Mesenchymal stem cell (in vitro differentiated cells and primary cell): ENCODE results near the gene KDM4F.

Experiments used
- DNase-seq: peaks from one replicate; pipeline ENCODE4 v3.0.0-alpha.2; 2013
- H2AFZ ChIP-seq: one replicate; pipeline ENCODE4 v1.6.1; 2013; ENCODE audit warnings: low read depth, mild to moderate bottlenecking, control low read depth, inconsistent platforms, low read length, moderate library complexity
- H2AK5ac ChIP-seq: 2 replicates; pipeline ENCODE4 v1.6.1; 2013; ENCODE audit warnings: low read length, moderate library complexity, mild to moderate bottlenecking, inconsistent platforms; ENCODE audit not compliant: severe bottlenecking
- H2BK120ac ChIP-seq: one replicate; pipeline ENCODE4 v1.6.1; 2013; ENCODE audit warnings: low read depth, mild to moderate bottlenecking, inconsistent platforms, low read length, moderate library complexity
- H2BK12ac ChIP-seq, 2 experiments: one replicate each; pipeline ENCODE4 v1.6.1; 2013; ENCODE audit warnings: inconsistent platforms in 2 of 2, low read length in 2 of 2, mild to moderate bottlenecking in 2 of 2, moderate library complexity in 2 of 2, control low read depth in 1 of 2
- H2BK15ac ChIP-seq: one replicate; pipeline ENCODE4 v1.6.1; 2013; ENCODE audit warnings: mild to moderate bottlenecking, low read depth, inconsistent platforms; ENCODE audit not compliant: poor library complexity, severe bottlenecking
- H2BK5ac ChIP-seq: 2 replicates; pipeline ENCODE4 v1.6.1; 2013; ENCODE audit warnings: low read depth, mild to moderate bottlenecking, low read length, control low read depth, inconsistent platforms; ENCODE audit not compliant: poor library complexity, severe bottlenecking
- H3K14ac ChIP-seq, 2 experiments: one replicate each; pipeline ENCODE4 v1.6.1; 2013; ENCODE audit warnings: inconsistent platforms in 2 of 2, low read length in 2 of 2, control low read depth in 1 of 2, mild to moderate bottlenecking in 1 of 2, moderate library complexity in 1 of 2
- H3K18ac ChIP-seq, 2 experiments: one replicate each; pipeline ENCODE4 v1.6.1; 2013; ENCODE audit warnings: inconsistent platforms in 2 of 2, low read length in 2 of 2, control low read depth in 1 of 2, low read depth in 1 of 2, mild to moderate bottlenecking in 1 of 2
- H3K23ac ChIP-seq, 2 experiments: one replicate each; pipeline ENCODE4 v1.6.1; 2013; ENCODE audit warnings: inconsistent platforms in 2 of 2, low read length in 2 of 2, mild to moderate bottlenecking in 2 of 2, moderate library complexity in 2 of 2, control low read depth in 1 of 2
- H3K27ac ChIP-seq: 2 replicates; pipeline ENCODE4 v1.5.1; 2013; ENCODE audit warnings: mild to moderate bottlenecking, moderate library complexity, low read length, control low read depth, inconsistent platforms; ENCODE audit not compliant: poor library complexity, severe bottlenecking
- H3K27me3 ChIP-seq, 2 experiments: 2 replicates each; pipeline versions ENCODE4 v1.6.1 to v1.7.0; 2013; ENCODE audit warnings: low read length in 2 of 2, mild to moderate bottlenecking in 2 of 2, moderate library complexity in 2 of 2, control low read depth in 1 of 2, inconsistent platforms in 1 of 2; ENCODE audit not compliant: control insufficient read depth in 1 of 2, insufficient read depth in 1 of 2
- H3K36me3 ChIP-seq, 2 experiments: 2 replicates each; pipeline versions ENCODE4 v1.6.1 to v1.7.0; 2013; ENCODE audit warnings: low read length in 2 of 2, control low read depth in 1 of 2, inconsistent platforms in 1 of 2, low read depth in 1 of 2, mild to moderate bottlenecking in 1 of 2; ENCODE audit not compliant: insufficient read depth in 2 of 2, control insufficient read depth in 1 of 2
- H3K4ac ChIP-seq, 2 experiments: one replicate each; pipeline ENCODE4 v1.6.1; 2013; ENCODE audit warnings: inconsistent platforms in 2 of 2, low read length in 2 of 2, mild to moderate bottlenecking in 2 of 2, moderate library complexity in 2 of 2, control low read depth in 1 of 2, low read depth in 1 of 2
- H3K4me1 ChIP-seq: 2 replicates; pipeline ENCODE4 v1.6.1; 2013; ENCODE audit warnings: low read depth, low read length, control low read depth; ENCODE audit not compliant: control insufficient read depth, insufficient read depth
- H3K4me2 ChIP-seq: 2 replicates; pipeline ENCODE4 v1.6.1; 2013; ENCODE audit warnings: low read length, mild to moderate bottlenecking, inconsistent platforms; ENCODE audit not compliant: poor library complexity, severe bottlenecking
- H3K4me3 ChIP-seq, 2 experiments: 2 replicates each; pipeline versions ENCODE4 v1.5.1 to v1.7.0; 2013; ENCODE audit warnings: low read length in 2 of 2, mild to moderate bottlenecking in 2 of 2, control low read depth in 1 of 2, low read depth in 1 of 2; ENCODE audit not compliant: insufficient read depth in 1 of 2
- H3K79me1 ChIP-seq: replicated peaks from 2 replicates; pipeline ENCODE4 v1.6.1; 2013; ENCODE audit warnings: mild to moderate bottlenecking, control low read depth, low read length, inconsistent platforms; ENCODE audit not compliant: poor library complexity, severe bottlenecking
- H3K9ac ChIP-seq: 2 replicates; pipeline ENCODE4 v1.7.0; 2013; ENCODE audit warnings: mild to moderate bottlenecking, low read length, moderate library complexity
- H3K9me3 ChIP-seq: 2 replicates; pipeline ENCODE4 v1.7.0; 2013; ENCODE audit warnings: mild to moderate bottlenecking, low read length; ENCODE audit not compliant: control insufficient read depth
- H4K8ac ChIP-seq: one replicate; pipeline ENCODE4 v1.6.1; 2013; ENCODE audit warnings: inconsistent platforms, mild to moderate bottlenecking, low read length, moderate library complexity
- H4K91ac ChIP-seq: one replicate; pipeline ENCODE4 v1.6.1; 2013; ENCODE audit warnings: mild to moderate bottlenecking, low read length, inconsistent platforms
- WGBS: methylation state at CpG from one replicate; pipeline ENCODE4 v1.1.7; 2013; ENCODE audit warnings: mixed read lengths; 5-methylcytosine and 5-hydroxymethylcytosine counted together

KDM4F gene

GRCh38 chr11:95082576-95083001 lies 33.4 kb downstream of the KDM4F start:
- Histone ChIP-seq H2BK12ac (no peak overlapping the region), H3K9ac (no peak overlapping the region), H3K36me3 (no peaks in the 10 kb centered on the region), H3K4ac (no peak overlapping the region), H4K8ac (no peak overlapping the region), H3K27ac (no peak overlapping the region), H4K91ac (no peak overlapping the region), H2BK15ac (peak overlapping the region; percentile 54), H2AFZ (no peak overlapping the region), H3K14ac (no peak overlapping the region), H3K4me3 (no peak overlapping the region), H3K4me1 (peaks cover 5% of the 10 kb centered on the region), H2BK120ac (no peak overlapping the region), H3K27me3 (no peaks in the 10 kb centered on the region), H2BK5ac (no peak overlapping the region), H3K18ac (no peak overlapping the region), H3K4me2 (no peak overlapping the region), H3K9me3 (no peaks in the 10 kb centered on the region), H3K23ac (no peak overlapping the region), H2AK5ac (no peak overlapping the region), H3K79me1 (no peaks in the 10 kb centered on the region)
- no peak for DNase-seq
- 68% methylated on average over 2 of the region's 2 CpGs for WGBS

DNA sequence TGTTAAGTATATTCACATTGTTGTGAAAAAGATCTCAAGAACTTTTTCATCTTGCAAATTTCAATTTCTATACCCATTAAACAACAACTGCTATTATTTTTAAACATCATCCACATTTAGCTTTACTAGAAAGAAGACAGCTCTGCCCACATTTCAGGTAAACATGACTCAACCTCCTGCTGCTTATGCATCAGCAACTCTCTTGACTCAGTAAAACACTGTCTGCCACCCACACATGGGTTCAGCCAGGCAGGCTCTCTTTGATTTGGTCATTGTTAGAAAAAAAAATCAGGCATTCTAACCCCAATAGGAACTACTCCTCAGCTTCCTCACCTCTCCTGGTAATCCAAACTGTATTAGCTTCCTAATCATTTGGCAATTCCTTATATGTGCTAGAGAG lies 35.3 kb downstream of the KDM4F start:
- no peak overlapping the region for H3K4ac ChIP-seq
- no peak overlapping the region for H3K9ac ChIP-seq
- no peak overlapping the region for H4K8ac ChIP-seq
- H3K4me3 ChIP-seq = no peak overlapping the region
- no peak overlapping the region for H2AFZ ChIP-seq
- H3K27me3 ChIP-seq = no peaks in the 10 kb centered on the region
- H3K4me1 ChIP-seq = peaks cover 7% of the 10 kb centered on the region
- no peak overlapping the region for H2BK120ac ChIP-seq
- no peaks in the 10 kb centered on the region for H3K9me3 ChIP-seq
- H3K14ac ChIP-seq = no peak overlapping the region
- H2BK15ac ChIP-seq = no peak overlapping the region
- H2BK12ac ChIP-seq = no peak overlapping the region
- no peak overlapping the region for H3K4me2 ChIP-seq
- H2AK5ac ChIP-seq = no peak overlapping the region
- no peaks in the 10 kb centered on the region for H3K36me3 ChIP-seq
- H2BK5ac ChIP-seq = no peak overlapping the region
- H3K79me1 ChIP-seq = no peaks in the 10 kb centered on the region
- H3K27ac ChIP-seq = no peak overlapping the region
- no peak overlapping the region for H3K18ac ChIP-seq
- no peak for DNase-seq
- no peak overlapping the region for H3K23ac ChIP-seq
- H4K91ac ChIP-seq = no peak overlapping the region

GRCh38 chr11:95085117-95085816 lies 36.0 kb downstream of the KDM4F start:
- no peak overlapping the region for H4K91ac ChIP-seq
- DNase-seq = no peak
- H2BK12ac ChIP-seq = peak overlapping the region in 1 of 2 experiments; percentile 25
- no peak overlapping the region for H3K14ac ChIP-seq
- no peak overlapping the region for H3K9ac ChIP-seq
- H3K4me1 ChIP-seq = peaks cover 7% of the 10 kb centered on the region
- H3K27me3 ChIP-seq = no peaks in the 10 kb centered on the region
- H3K4me2 ChIP-seq = no peak overlapping the region
- no peaks in the 10 kb centered on the region for H3K36me3 ChIP-seq
- H3K79me1 ChIP-seq = no peaks in the 10 kb centered on the region
- no peaks in the 10 kb centered on the region for H3K9me3 ChIP-seq
- H2BK120ac ChIP-seq = no peak overlapping the region
- no peak overlapping the region for H3K27ac ChIP-seq
- no peak overlapping the region for H3K4me3 ChIP-seq
- no peak overlapping the region for H2BK5ac ChIP-seq
- WGBS = 87% methylated on average over 3 of the region's 3 CpGs
- H2BK15ac ChIP-seq = no peak overlapping the region
- no peak overlapping the region for H3K18ac ChIP-seq
- H3K4ac ChIP-seq = no peak overlapping the region
- no peak overlapping the region for H3K23ac ChIP-seq
- no peak overlapping the region for H2AK5ac ChIP-seq
- H4K8ac ChIP-seq = no peak overlapping the region
- no peak overlapping the region for H2AFZ ChIP-seq

- Histone ChIP-seq H3K14ac (no peak overlapping the region), H2BK15ac (no peak overlapping the region), H3K4me2 (no peak overlapping the region), H3K27ac (no peak overlapping the region), H3K27me3 (no peaks in the 10 kb centered on the region), H4K8ac (no peak overlapping the region), H3K9me3 (no peaks in the 10 kb centered on the region), H3K4ac (no peak overlapping the region), H2AK5ac (no peak overlapping the region), H3K4me3 (no peak overlapping the region), H3K4me1 (peaks cover 9% of the 10 kb centered on the region), H3K23ac (no peak overlapping the region), H3K79me1 (peaks cover 3% of the 10 kb centered on the region), H2BK5ac (no peak overlapping the region), H3K9ac (no peak overlapping the region), H2AFZ (no peak overlapping the region), H3K18ac (no peak overlapping the region), H2BK12ac (no peak overlapping the region), H4K91ac (no peak overlapping the region), H2BK120ac (no peak overlapping the region), H3K36me3 (no peaks in the 10 kb centered on the region)
- DNase-seq = no peak
- WGBS = 79% methylated on average over 2 of the region's 2 CpGs
Observed at GRCh38 chr11:95086151-95086550, 36.9 kb downstream of the KDM4F start.
